Skeletal muscle tissue (tissue), 4 donors: ENCODE measurements around the gene IFT27. TPM values are rescaled to one million over a fixed set of nuclear protein-coding genes. Genes with fewer than 3 reads are reported as not detected.
"Not testable (repeated sequence)": the region's sequence is repeated elsewhere in the genome, so short reads cannot be mapped to it uniquely, and the experiment has no call there.

Experiments used
- H3K27ac ChIP-seq: one replicate; pipeline ENCODE4 v1.7.0; 2013; ENCODE audit warnings: mild to moderate bottlenecking, low read depth, low read length, inconsistent platforms
- H3K27me3 ChIP-seq, 3 donors: one replicate each; pipeline ENCODE4 v1.7.0; 2013; ENCODE audit warnings: low read length in 3 of 3; ENCODE audit not compliant: control insufficient read depth in 3 of 3, insufficient read depth in 3 of 3
- H3K36me3 ChIP-seq, 3 donors: one replicate each; pipeline ENCODE4 v1.7.0; 2013; ENCODE audit warnings: low read length in 3 of 3; ENCODE audit not compliant: control insufficient read depth in 3 of 3, insufficient read depth in 3 of 3
- H3K4me1 ChIP-seq, 3 donors: one replicate each; pipeline ENCODE4 v1.7.0; 2013; ENCODE audit warnings: low read length in 3 of 3, mild to moderate bottlenecking in 3 of 3; ENCODE audit not compliant: control insufficient read depth in 3 of 3, insufficient read depth in 3 of 3
- H3K4me3 ChIP-seq, 3 donors: one replicate each; pipeline ENCODE4 v1.7.0; 2013; ENCODE audit warnings: low read length in 3 of 3
- H3K9ac ChIP-seq, 3 donors: one replicate each; pipeline ENCODE4 v1.7.0; 2013; ENCODE audit warnings: low read length in 3 of 3, mild to moderate bottlenecking in 3 of 3, moderate library complexity in 2 of 3, low read depth in 1 of 3
- H3K9me3 ChIP-seq, 3 donors: one replicate each; pipeline ENCODE4 v1.7.0; 2013; ENCODE audit warnings: low read length in 3 of 3; ENCODE audit not compliant: control insufficient read depth in 3 of 3
- total RNA-seq: library from RNA; depleted of rRNA; stranded (reverse); fragments of >200 nt; gene quantifications from one replicate; pipeline ENCODE4 v1.2.3, GENCODE V29; 2014
- donor health status: Osteomylitis.

Gene IFT27
- total RNA-seq, 1 donor from 2014 or later = 19.3 TPM

- Histone ChIP-seq H3K9ac (no peak overlapping the region), H3K4me1 (no peaks in the 10 kb centered on the region), H3K27me3 (peaks cover 15 to 16% (median 16%) of the 10 kb centered on the region in 3 donors), H3K9me3 (no peaks in the 10 kb centered on the region), H3K27ac (no peak overlapping the region), H3K36me3 (peaks cover 0 to 13% (median 4%) of the 10 kb centered on the region in 3 donors), H3K4me3 (no peak overlapping the region)
Observed at GRCh38 chr22:36759481-36760159, 16.3 kb downstream of the IFT27 start.

GRCh38 chr22:36758792-36759271 lies 17.1 kb downstream of the IFT27 start:
- H3K27me3 ChIP-seq = peaks cover 20 to 23% (median 22%) of the 10 kb centered on the region in 3 donors
- no peak overlapping the region for H3K9ac ChIP-seq
- no peak overlapping the region for H3K27ac ChIP-seq
- peaks cover 0 to 12% (median 4%) of the 10 kb centered on the region in 3 donors for H3K36me3 ChIP-seq
- no peaks in the 10 kb centered on the region for H3K4me1 ChIP-seq
- no peak overlapping the region for H3K4me3 ChIP-seq
- H3K9me3 ChIP-seq = no peaks in the 10 kb centered on the region

DNA sequence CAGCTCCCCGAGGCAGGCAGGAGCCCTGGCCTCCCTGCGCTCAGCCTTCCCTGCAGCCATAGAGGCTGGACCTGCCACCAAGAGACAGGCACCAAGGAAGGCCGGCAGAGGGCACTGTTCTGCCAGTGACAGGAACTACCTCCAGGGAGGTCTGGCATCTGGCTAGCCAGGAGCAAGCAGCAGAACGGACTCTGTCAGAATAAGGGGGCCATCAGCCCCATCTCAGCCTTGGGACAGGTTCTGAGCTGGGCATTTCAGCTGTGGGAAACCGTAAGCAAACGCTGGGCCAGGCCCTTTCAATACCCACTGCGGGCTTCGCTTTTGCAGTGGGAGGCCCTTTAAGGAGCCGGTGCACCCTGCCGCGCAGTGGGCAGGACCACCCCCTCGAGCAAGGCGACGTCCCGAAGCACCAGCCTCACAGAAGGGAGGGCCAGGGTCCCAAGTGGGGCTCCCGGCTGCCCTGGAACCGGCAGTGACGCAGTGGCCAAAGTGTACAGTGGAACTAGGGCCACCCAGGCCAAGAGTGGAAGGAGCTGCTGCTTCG lies 18.2 kb downstream of the IFT27 start:
- H3K4me3 ChIP-seq = no peak overlapping the region
- no peak overlapping the region for H3K27ac ChIP-seq
- H3K9me3 ChIP-seq = no peaks in the 10 kb centered on the region
- peaks cover 0 to 8% (median 0%) of the 10 kb centered on the region in 3 donors for H3K36me3 ChIP-seq
- H3K9ac ChIP-seq = no peak overlapping the region
- peaks cover 22 to 34% (median 31%) of the 10 kb centered on the region in 3 donors for H3K27me3 ChIP-seq
- no peaks in the 10 kb centered on the region for H3K4me1 ChIP-seq

GRCh38 chr22:36756746-36757655 lies 18.9 kb downstream of the IFT27 start:
- Histone ChIP-seq H3K9ac (no peak overlapping the region), H3K4me3 (no peak overlapping the region), H3K27ac (no peak overlapping the region), H3K36me3 (peaks cover 0 to 8% (median 0%) of the 10 kb centered on the region in 3 donors), H3K9me3 (no peaks in the 10 kb centered on the region), H3K27me3 (peaks cover 26 to 39% (median 36%) of the 10 kb centered on the region in 3 donors), H3K4me1 (no peaks in the 10 kb centered on the region)

GRCh38 chr22:36756031-36756430 lies 19.9 kb downstream of the IFT27 start:
- Histone ChIP-seq H3K4me3 (no peak overlapping the region), H3K9me3 (no peaks in the 10 kb centered on the region), H3K4me1 (no peaks in the 10 kb centered on the region), H3K27me3 (peaks cover 26 to 39% (median 36%) of the 10 kb centered on the region in 3 donors), H3K36me3 (peaks cover 0 to 4% (median 0%) of the 10 kb centered on the region in 3 donors), H3K27ac (no peak overlapping the region), H3K9ac (no peak overlapping the region)

DNA sequence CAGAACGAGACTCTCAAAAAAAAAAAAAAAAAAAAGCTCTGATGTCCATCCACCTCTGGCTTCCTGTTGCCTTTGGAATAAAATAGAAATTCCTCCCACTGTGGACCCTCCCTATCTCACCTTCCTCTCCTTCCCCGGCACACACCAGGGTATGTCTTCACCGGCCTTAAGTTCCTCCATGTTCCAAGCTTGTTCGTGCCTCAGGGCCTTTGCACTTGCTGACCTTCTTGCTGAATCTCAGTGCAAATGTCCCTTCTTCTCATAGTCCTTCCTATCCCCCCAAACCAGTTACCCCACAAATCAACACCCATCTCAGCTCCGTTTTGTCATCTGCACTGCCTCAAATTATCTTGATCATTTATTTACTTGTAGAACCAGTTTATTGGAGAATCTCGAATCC lies 20.6 kb downstream of the IFT27 start:
- H3K27me3 ChIP-seq = peaks cover 26 to 39% (median 36%) of the 10 kb centered on the region in 3 donors
- H3K9ac ChIP-seq = no peak overlapping the region
- no peak overlapping the region for H3K4me3 ChIP-seq
- no peaks in the 10 kb centered on the region for H3K9me3 ChIP-seq
- no peak overlapping the region for H3K27ac ChIP-seq
- no peaks in the 10 kb centered on the region for H3K4me1 ChIP-seq
- H3K36me3 ChIP-seq = no peaks in the 10 kb centered on the region

DNA sequence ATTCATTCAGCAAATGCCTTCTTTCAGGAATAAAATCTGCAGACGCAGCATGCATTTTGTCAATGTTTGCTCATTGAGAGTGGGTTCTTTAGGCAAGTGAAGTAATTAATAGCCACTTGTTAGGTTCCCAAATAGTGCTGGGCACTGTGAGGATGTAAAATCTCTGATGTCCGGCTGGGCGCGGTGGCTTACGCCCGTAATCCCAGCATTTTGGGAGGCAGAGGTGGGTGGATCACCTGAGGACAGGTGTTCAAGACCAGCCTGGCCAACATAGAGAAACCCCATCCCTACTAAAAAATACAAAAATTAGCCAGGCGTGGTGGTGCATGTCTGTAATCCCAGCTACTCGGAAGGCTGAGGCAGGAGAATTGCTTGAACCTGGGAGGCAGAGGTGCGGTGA lies 21.0 kb downstream of the IFT27 start:
- H3K4me1 ChIP-seq, H3K4me3 ChIP-seq, H3K9ac ChIP-seq, H3K9me3 ChIP-seq, H3K36me3 ChIP-seq, H3K27ac ChIP-seq: not testable (repeated sequence)
- peaks cover 29 to 39% (median 36%) of the 10 kb centered on the region in 3 donors for H3K27me3 ChIP-seq

DNA sequence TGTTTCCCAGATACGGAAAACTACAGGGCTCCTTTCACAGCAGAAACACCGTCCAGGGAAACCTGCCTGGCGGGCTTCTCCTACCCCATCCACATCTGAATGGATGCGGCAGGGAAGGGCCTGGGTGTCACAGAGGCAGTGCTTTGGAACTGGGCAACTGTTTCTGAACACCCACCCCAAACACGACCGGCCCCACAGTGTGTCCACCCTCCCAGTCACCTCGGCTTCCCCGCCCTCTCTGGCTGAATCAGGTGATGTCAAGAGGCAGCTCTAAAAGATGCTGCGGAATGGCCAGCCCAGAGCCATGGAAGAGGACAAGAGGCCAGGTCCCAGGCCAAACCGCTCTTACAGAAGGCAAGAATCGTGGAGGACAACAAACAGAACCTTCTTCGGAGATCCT lies 22.0 kb downstream of the IFT27 start:
- H3K27ac ChIP-seq = no peak overlapping the region

GRCh38 chr22:36753120-36753802 lies 22.7 kb downstream of the IFT27 start:
- H3K4me3 ChIP-seq = no peak overlapping the region
- no peaks in the 10 kb centered on the region for H3K4me1 ChIP-seq
- no peaks in the 10 kb centered on the region for H3K36me3 ChIP-seq
- no peak overlapping the region for H3K9ac ChIP-seq
- H3K27me3 ChIP-seq = peaks cover 33 to 39% (median 36%) of the 10 kb centered on the region in 3 donors
- no peaks in the 10 kb centered on the region for H3K9me3 ChIP-seq
- no peak overlapping the region for H3K27ac ChIP-seq

More for the DNA sequence above, 22.0 kb downstream of the IFT27 start:
- Histone ChIP-seq H3K27me3 (peaks cover 31 to 39% (median 36%) of the 10 kb centered on the region in 3 donors), H3K36me3 (no peaks in the 10 kb centered on the region), H3K4me3 (no peak overlapping the region), H3K9me3 (no peaks in the 10 kb centered on the region), H3K9ac (no peak overlapping the region), H3K4me1 (no peaks in the 10 kb centered on the region)
